ENCODE data around the gene LYST.
"Not testable (repeated sequence)": the region's sequence is repeated elsewhere in the genome, so short reads cannot be mapped to it uniquely, and the experiment has no call there.

Gene LYST

GRCh38 chr1:235823684-235824083 lies 43.0 kb downstream of the LYST start:
- DNase-seq (ENCODE audit: low read depth in 2 of 2, low spot score in 1 of 2), result no peak

- DNase-seq (ENCODE audit: low read depth in 2 of 2, low spot score in 1 of 2), result no peak
Measured at GRCh38 chr1:235822685-235823084, 44.0 kb downstream of the LYST start.

- no peak for DNase-seq (ENCODE audit: low read depth in 2 of 2, low spot score in 1 of 2)
Measured at GRCh38 chr1:235821361-235821981, 45.2 kb downstream of the LYST start.

- DNase-seq (ENCODE audit: low read depth in 2 of 2, low spot score in 1 of 2), result no peak
Measured at GRCh38 chr1:235820061-235820460, 46.6 kb downstream of the LYST start.

- DNase-seq (ENCODE audit: low read depth in 2 of 2, low spot score in 1 of 2), result no peak
Measured at GRCh38 chr1:235818632-235819136, 48.0 kb downstream of the LYST start.

GRCh38 chr1:235817101-235817728 lies 49.5 kb downstream of the LYST start:
- DNase-seq (ENCODE audit: low read depth in 2 of 2, low spot score in 1 of 2), result no peak

GRCh38 chr1:235809688-235810397 lies 56.9 kb downstream of the LYST start:
- no peak for DNase-seq (ENCODE audit: low read depth in 2 of 2, low spot score in 1 of 2)

- DNase-seq (ENCODE audit: low read depth in 2 of 2, low spot score in 1 of 2), result no peak
Measured at GRCh38 chr1:235808223-235808622, 58.5 kb downstream of the LYST start.

GRCh38 chr1:235806123-235806522 lies 60.6 kb downstream of the LYST start:
- DNase-seq (ENCODE audit: low read depth in 2 of 2, low spot score in 1 of 2), result no peak

GRCh38 chr1:235802573-235803346 lies 63.9 kb downstream of the LYST start:
- DNase-seq (ENCODE audit: low read depth in 2 of 2, low spot score in 1 of 2), result no peak

GRCh38 chr1:235799264-235799663 lies 67.4 kb downstream of the LYST start:
- no peak for DNase-seq (ENCODE audit: low read depth in 2 of 2, low spot score in 1 of 2)

GRCh38 chr1:235791532-235792060 lies 75.1 kb downstream of the LYST start:
- no peak for DNase-seq (ENCODE audit: low read depth in 2 of 2, low spot score in 1 of 2)

GRCh38 chr1:235790123-235790522 lies 76.6 kb downstream of the LYST start:
- no peak for DNase-seq (ENCODE audit: low read depth in 2 of 2, low spot score in 1 of 2)

- DNase-seq (ENCODE audit: low read depth in 2 of 2, low spot score in 1 of 2), result not testable (repeated sequence)
Measured at GRCh38 chr1:235786227-235786898, 80.3 kb downstream of the LYST start.

- DNase-seq (ENCODE audit: low read depth in 2 of 2, low spot score in 1 of 2), result no peak
Measured at GRCh38 chr1:235784950-235785349, 81.8 kb downstream of the LYST start.

- no peak for DNase-seq (ENCODE audit: low read depth in 2 of 2, low spot score in 1 of 2)
Measured at GRCh38 chr1:235783148-235783776, 83.4 kb downstream of the LYST start.

GRCh38 chr1:235782601-235783000 lies 84.1 kb downstream of the LYST start:
- no peak for DNase-seq (ENCODE audit: low read depth in 2 of 2, low spot score in 1 of 2)

- DNase-seq (ENCODE audit: low read depth in 2 of 2, low spot score in 1 of 2), result no peak
Measured at GRCh38 chr1:235781807-235782206, 84.9 kb downstream of the LYST start.

- DNase-seq (ENCODE audit: low read depth in 2 of 2, low spot score in 1 of 2), result no peak
Measured at GRCh38 chr1:235779770-235780169, 86.9 kb downstream of the LYST start.

- DNase-seq (ENCODE audit: low read depth in 2 of 2, low spot score in 1 of 2), result no peak
Measured at GRCh38 chr1:235776396-235776795, 90.3 kb downstream of the LYST start.

Data from stimulated activated CD8-positive, alpha-beta memory T cell treated with anti-CD3 and anti-CD28 coated beads, Interleukin-4, amount 100 ng/mL, for 1 hour (primary cell).